Measurements from ENCODE around the gene SVBP. TPM values are rescaled to one million over a fixed set of nuclear protein-coding genes. Genes with fewer than 3 reads are reported as not detected.

SVBP gene
- total RNA-seq, 2 donors from 2014 or later = 15.0 to 42.5 TPM

- no peak overlapping the region for H3K4me3 ChIP-seq
- intact Hi-C loops (cut with DNase I) = no loop called here
- TF ChIP-seq POLR2AphosphoS5 (IDR thresholded peaks at IDR 0.05) = peak; percentile 7
- no peak for TF ChIP-seq POLR2A (IDR thresholded peaks at IDR 0.05)
- TF ChIP-seq CTCF (IDR thresholded peaks at IDR 0.05) = no peak
- peaks cover 0 to 9% of the 10 kb centered on the region in 2 donors for H3K36me3 ChIP-seq
- no peaks in the 10 kb centered on the region for H3K4me1 ChIP-seq (replicated peaks)
- no peak overlapping the region for H3K27ac ChIP-seq
- no peaks in the 10 kb centered on the region for H3K27me3 ChIP-seq (replicated peaks; ENCODE audit: insufficient read depth)
- DNase-seq (ENCODE audit: low spot score) = no peak
- WGBS = 54% methylated on average over 6 of the region's 6 CpGs
- no peaks in the 10 kb centered on the region for H3K9me3 ChIP-seq
Observed at GRCh38 chr1:42853116-42853884, 36.1 kb upstream of the SVBP start.

GRCh38 chr1:42852608-42852980 lies 35.4 kb upstream of the SVBP start:
- intact Hi-C loops (cut with DNase I) = no loop called here
- TF ChIP-seq POLR2A (IDR thresholded peaks at IDR 0.05) = no peak
- no peak for TF ChIP-seq POLR2AphosphoS5 (IDR thresholded peaks at IDR 0.05)
- TF ChIP-seq CTCF (IDR thresholded peaks at IDR 0.05) = no peak
- DNase-seq (ENCODE audit: low spot score) = no peak
- Histone ChIP-seq H3K9me3 (no peaks in the 10 kb centered on the region), H3K4me1 (replicated peaks) (no peaks in the 10 kb centered on the region), H3K27me3 (replicated peaks; ENCODE audit: insufficient read depth) (no peaks in the 10 kb centered on the region), H3K36me3 (peaks cover 0 to 9% of the 10 kb centered on the region in 2 donors), H3K4me3 (no peak overlapping the region), H3K27ac (no peak overlapping the region)
- 47% methylated on average over 2 of the region's 2 CpGs for WGBS

GRCh38 chr1:42851960-42852607 lies 34.9 kb upstream of the SVBP start:
- intact Hi-C loops (cut with DNase I) = no loop called here
- H3K36me3 ChIP-seq = peaks cover 0 to 9% of the 10 kb centered on the region in 2 donors
- TF ChIP-seq POLR2AphosphoS5 (IDR thresholded peaks at IDR 0.05) = no peak
- TF ChIP-seq POLR2A (IDR thresholded peaks at IDR 0.05) = no peak
- TF ChIP-seq CTCF (IDR thresholded peaks at IDR 0.05) = no peak
- H3K9me3 ChIP-seq = no peaks in the 10 kb centered on the region
- H3K4me3 ChIP-seq = no peak overlapping the region
- H3K27me3 ChIP-seq (replicated peaks; ENCODE audit: insufficient read depth) = no peaks in the 10 kb centered on the region
- 89% methylated on average over 2 of the region's 2 CpGs for WGBS
- H3K4me1 ChIP-seq (replicated peaks) = no peaks in the 10 kb centered on the region
- no peak for DNase-seq (ENCODE audit: low spot score)
- no peak overlapping the region for H3K27ac ChIP-seq

GRCh38 chr1:42851420-42851819 lies 34.2 kb upstream of the SVBP start:
- 97% methylated on average over 15 of the region's 15 CpGs for WGBS
- intact Hi-C loops (cut with DNase I) = no loop called here
- H3K27me3 ChIP-seq (replicated peaks; ENCODE audit: insufficient read depth) = no peaks in the 10 kb centered on the region

More at GRCh38 chr1:42851420-42851819, 34.2 kb upstream of the SVBP start:
- no peaks in the 10 kb centered on the region for H3K4me1 ChIP-seq (replicated peaks)
- DNase-seq (ENCODE audit: low spot score) = no peak
- no peaks in the 10 kb centered on the region for H3K9me3 ChIP-seq
- TF ChIP-seq POLR2A (IDR thresholded peaks at IDR 0.05) (no peak), CTCF (IDR thresholded peaks at IDR 0.05) (no peak), POLR2AphosphoS5 (IDR thresholded peaks at IDR 0.05) (no peak)
- H3K4me3 ChIP-seq = no peak overlapping the region
- H3K36me3 ChIP-seq = peaks cover 0 to 9% of the 10 kb centered on the region in 2 donors
- H3K27ac ChIP-seq = no peak overlapping the region
